H9 (cell line): Measurements from ENCODE around the gene FBXL13. TPM values are rescaled to one million over a fixed set of nuclear protein-coding genes. Genes with fewer than 3 reads are reported as not detected.

Source experiments
- DNase-seq: peaks from one replicate; pipeline ENCODE4 v3.0.0-alpha.2; 2017
- H2AFZ ChIP-seq: one replicate; pipeline ENCODE4 v1.6.1; 2013; ENCODE audit warnings: mild to moderate bottlenecking, low read length, control low read depth, moderate library complexity
- H2AK5ac ChIP-seq: 2 replicates; pipeline ENCODE4 v1.6.1; 2013; ENCODE audit warnings: low read length, control low read depth, mixed read lengths; ENCODE audit not compliant: insufficient read length
- H2BK120ac ChIP-seq: one replicate; pipeline ENCODE4 v1.6.1; 2013; ENCODE audit warnings: low read depth, mild to moderate bottlenecking, low read length, control low read depth, inconsistent platforms; ENCODE audit not compliant: poor library complexity, severe bottlenecking
- H2BK12ac ChIP-seq: 2 replicates; pipeline ENCODE4 v1.6.1; 2013; ENCODE audit warnings: low read length, control low read depth, mixed read lengths, low read depth; ENCODE audit not compliant: insufficient read length
- H2BK15ac ChIP-seq: 2 replicates; pipeline ENCODE4 v1.6.1; 2013; ENCODE audit warnings: low read depth, low read length, control low read depth
- H2BK20ac ChIP-seq: one replicate; pipeline ENCODE4 v1.6.1; 2013; ENCODE audit warnings: low read depth, mild to moderate bottlenecking, low read length, control low read depth, inconsistent platforms; ENCODE audit not compliant: poor library complexity, severe bottlenecking
- H2BK5ac ChIP-seq: 2 replicates; pipeline ENCODE4 v1.6.1; 2013; ENCODE audit warnings: low read length, control low read depth, mixed read lengths; ENCODE audit not compliant: insufficient read length
- H3K14ac ChIP-seq: 2 replicates; pipeline ENCODE4 v1.6.1; 2013; ENCODE audit warnings: low read length, control low read depth; ENCODE audit not compliant: insufficient read depth
- H3K18ac ChIP-seq: 2 replicates; pipeline ENCODE4 v1.6.1; 2013; ENCODE audit warnings: low read depth, mild to moderate bottlenecking, mixed read lengths, low read length, control low read depth; ENCODE audit not compliant: insufficient read length
- H3K23ac ChIP-seq: 2 replicates; pipeline ENCODE4 v1.6.1; 2013; ENCODE audit warnings: low read length, control low read depth, mixed read lengths, low read depth; ENCODE audit not compliant: insufficient read length
- H3K23me2 ChIP-seq: 2 replicates; pipeline ENCODE4 v1.6.1; 2013; ENCODE audit warnings: low read depth, mild to moderate bottlenecking, mixed read lengths, low read length, control low read depth; ENCODE audit not compliant: insufficient read length, poor library complexity, severe bottlenecking
- H3K27ac ChIP-seq: 2 replicates; pipeline ENCODE4 v1.5.1; 2013; ENCODE audit warnings: low read length, control low read depth, mixed read lengths, low read depth; ENCODE audit not compliant: insufficient read length
- H3K27me3 ChIP-seq: 2 replicates; pipeline ENCODE4 v1.6.1; 2013; ENCODE audit warnings: low read length, control low read depth, inconsistent platforms; ENCODE audit not compliant: insufficient read depth
- H3K4ac ChIP-seq: 2 replicates; pipeline ENCODE4 v1.6.1; 2013; ENCODE audit warnings: low read depth, mild to moderate bottlenecking, control low read depth, inconsistent platforms, low read length, moderate library complexity
- H3K4me1 ChIP-seq: 2 replicates; pipeline ENCODE4 v1.6.1; 2013; ENCODE audit warnings: low read length, control low read depth, inconsistent platforms; ENCODE audit not compliant: insufficient read depth
- H3K4me2 ChIP-seq: 2 replicates; pipeline ENCODE4 v1.6.1; 2013; ENCODE audit warnings: low read length, control low read depth, mixed read lengths; ENCODE audit not compliant: insufficient read length, insufficient read depth
- H3K56ac ChIP-seq: 2 replicates; pipeline ENCODE4 v1.6.1; 2013; ENCODE audit warnings: low read depth, mild to moderate bottlenecking, mixed read lengths, low read length, control low read depth; ENCODE audit not compliant: insufficient read length
- H3K79me1 ChIP-seq: 2 replicates; pipeline ENCODE4 v1.6.1; 2013; ENCODE audit warnings: low read depth, mild to moderate bottlenecking, moderate library complexity, low read length, control low read depth, inconsistent platforms; ENCODE audit not compliant: insufficient read depth, poor library complexity, severe bottlenecking
- H3K79me2 ChIP-seq: 2 replicates; pipeline ENCODE4 v1.6.1; 2013; ENCODE audit warnings: low read length, control low read depth, inconsistent platforms; ENCODE audit not compliant: insufficient read depth
- H3K9ac ChIP-seq: 2 replicates; pipeline ENCODE4 v1.6.1; 2013; ENCODE audit warnings: low read length, control low read depth, mixed read lengths; ENCODE audit not compliant: insufficient read length; ENCODE audit errors: extremely low read depth
- H3K9me3 ChIP-seq: one replicate; pipeline ENCODE4 v1.6.1; 2013; ENCODE audit warnings: low read depth, low read length, inconsistent platforms; ENCODE audit not compliant: control insufficient read depth
- H3T11ph ChIP-seq: one replicate; pipeline ENCODE4 v1.6.1; 2013; ENCODE audit warnings: mild to moderate bottlenecking, low read length, control low read depth, inconsistent platforms
- H4K20me1 ChIP-seq: one replicate; pipeline ENCODE4 v1.6.1; 2013; ENCODE audit not compliant: control insufficient read depth, insufficient read length, insufficient read depth
- H4K5ac ChIP-seq: 2 replicates; pipeline ENCODE4 v1.6.1; 2013; ENCODE audit warnings: low read depth, mild to moderate bottlenecking, mixed read lengths, low read length, control low read depth; ENCODE audit not compliant: insufficient read length
- H4K8ac ChIP-seq: replicated peaks from 2 replicates; pipeline ENCODE4 v1.6.1; 2013; ENCODE audit warnings: low read length, control low read depth, mixed read lengths, low read depth; ENCODE audit not compliant: insufficient read length
- H4K91ac ChIP-seq: 2 replicates; pipeline ENCODE4 v1.6.1; 2013; ENCODE audit warnings: low read depth, mild to moderate bottlenecking, moderate library complexity, mixed read lengths, low read length, control low read depth; ENCODE audit not compliant: insufficient read length
- H3K27ac Mint-ChIP-seq, 3 experiments: 2 replicates in 2 of 3; 3 replicates in 1 of 3; pipeline ENCODE4 v1.8.0; 2020 to 2021; ENCODE audit warnings: mixed read lengths in 3 of 3, mild to moderate bottlenecking in 1 of 3, moderate library complexity in 1 of 3
- H3K27me3 Mint-ChIP-seq: 2 replicates; pipeline ENCODE4 v1.8.0; 2021; ENCODE audit warnings: low read depth, mild to moderate bottlenecking, moderate library complexity, mixed read lengths
- H3K36me3 Mint-ChIP-seq, 3 experiments: 2 replicates in 2 of 3; 3 replicates in 1 of 3; pipeline ENCODE4 v1.8.0; 2020 to 2021; ENCODE audit warnings: low read depth in 3 of 3, mixed read lengths in 3 of 3; ENCODE audit not compliant: insufficient read depth in 1 of 3
- H3K4me1 Mint-ChIP-seq, 2 experiments: 2 replicates each; pipeline ENCODE4 v1.8.0; 2020; ENCODE audit warnings: mixed read lengths in 2 of 2
- H3K4me3 Mint-ChIP-seq, 2 experiments: 2 replicates in 1 of 2; 3 replicates in 1 of 2; pipeline ENCODE4 v1.8.0; 2020 to 2021; ENCODE audit warnings: mild to moderate bottlenecking in 2 of 2, mixed read lengths in 2 of 2, moderate library complexity in 1 of 2
- H3K9me3 Mint-ChIP-seq, 2 experiments: 2 replicates in 1 of 2; 3 replicates in 1 of 2; pipeline ENCODE4 v1.8.0; 2020; ENCODE audit warnings: mild to moderate bottlenecking in 2 of 2, mixed read lengths in 2 of 2, moderate library complexity in 1 of 2
- WGBS: extraction: QIAGEN DNeasy Blood & Tissue Kit; methylation state at CpG from one replicate; pipeline ENCODE4 v1.1.7; 2013; ENCODE audit warnings: missing lambda C conversion rate, low lambda C conversion rate, mixed read lengths; ENCODE audit not compliant: insufficient read length; ENCODE audit errors: extremely low coverage; 5-methylcytosine and 5-hydroxymethylcytosine counted together
- total RNA-seq: library from RNA; stranded (reverse); gene quantifications from 2 replicates; pipeline ENCODE4 v1.2.1, GENCODE V29; 2021
- TF ChIP-seq, protein P1 (sequence below): fragments of 200-600 bp; sonication (generic); conservative IDR thresholded peaks from 3 replicates; pipeline ENCODE4 v1.8.0; 2021; ENCODE audit warnings: antibody characterized with exemption, mild to moderate bottlenecking

Gene FBXL13
- total RNA-seq, 1 experiment from 2014 or later: 4.4 TPM

DNA sequence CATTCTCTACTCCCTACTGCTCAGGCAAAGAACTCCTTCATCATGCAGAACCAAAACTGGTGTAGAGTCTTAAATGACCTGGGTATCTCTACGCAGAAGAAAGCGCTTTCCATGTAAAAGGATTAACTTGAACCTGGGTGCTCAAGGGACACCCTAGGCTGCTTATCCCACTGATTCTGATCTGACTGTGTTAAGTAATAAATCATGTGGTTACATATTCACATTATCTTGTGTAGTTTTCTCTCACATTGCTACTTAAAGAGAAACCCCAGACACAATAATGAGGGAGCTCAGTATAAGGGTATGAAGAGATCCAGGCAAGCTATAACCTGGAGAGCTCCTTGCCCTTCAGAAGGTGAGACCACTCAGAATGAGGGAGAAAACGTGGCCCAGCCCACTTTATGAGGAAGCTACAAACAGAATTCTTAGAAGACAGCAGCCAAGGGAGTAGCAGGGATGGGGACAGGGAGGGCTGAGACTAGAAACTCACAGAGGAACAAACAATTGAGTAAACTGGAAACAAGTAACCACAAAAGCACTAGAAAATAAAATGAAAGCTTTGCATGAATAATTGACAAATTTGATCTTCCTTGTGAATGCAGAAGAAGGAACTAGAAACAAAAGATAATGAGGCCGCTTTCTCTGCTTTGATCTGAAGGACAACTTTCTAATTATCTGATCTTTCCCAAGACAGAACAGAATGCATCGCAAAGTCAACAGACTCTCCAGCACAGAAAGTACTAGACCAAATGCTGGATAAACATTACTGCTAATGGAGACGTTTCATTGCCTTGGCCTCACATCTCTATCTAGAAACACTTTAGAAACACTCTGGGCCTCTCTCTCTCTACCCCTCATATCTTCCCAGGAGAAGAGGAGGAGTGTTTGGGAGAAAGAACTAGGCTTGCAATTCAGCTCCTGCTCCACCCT lies 85.7 kb downstream of the FBXL13 start:
- H3K18ac ChIP-seq: no peak overlapping the region
- no peak overlapping the region for H2BK120ac ChIP-seq
- H3T11ph ChIP-seq: no peak overlapping the region
- H3K4me1 Mint-ChIP-seq: no peaks in the 10 kb centered on the region
- H3K23me2 ChIP-seq: no peaks in the 10 kb centered on the region
- H2BK15ac ChIP-seq: no peak overlapping the region
- TF ChIP-seq, protein P1, sequence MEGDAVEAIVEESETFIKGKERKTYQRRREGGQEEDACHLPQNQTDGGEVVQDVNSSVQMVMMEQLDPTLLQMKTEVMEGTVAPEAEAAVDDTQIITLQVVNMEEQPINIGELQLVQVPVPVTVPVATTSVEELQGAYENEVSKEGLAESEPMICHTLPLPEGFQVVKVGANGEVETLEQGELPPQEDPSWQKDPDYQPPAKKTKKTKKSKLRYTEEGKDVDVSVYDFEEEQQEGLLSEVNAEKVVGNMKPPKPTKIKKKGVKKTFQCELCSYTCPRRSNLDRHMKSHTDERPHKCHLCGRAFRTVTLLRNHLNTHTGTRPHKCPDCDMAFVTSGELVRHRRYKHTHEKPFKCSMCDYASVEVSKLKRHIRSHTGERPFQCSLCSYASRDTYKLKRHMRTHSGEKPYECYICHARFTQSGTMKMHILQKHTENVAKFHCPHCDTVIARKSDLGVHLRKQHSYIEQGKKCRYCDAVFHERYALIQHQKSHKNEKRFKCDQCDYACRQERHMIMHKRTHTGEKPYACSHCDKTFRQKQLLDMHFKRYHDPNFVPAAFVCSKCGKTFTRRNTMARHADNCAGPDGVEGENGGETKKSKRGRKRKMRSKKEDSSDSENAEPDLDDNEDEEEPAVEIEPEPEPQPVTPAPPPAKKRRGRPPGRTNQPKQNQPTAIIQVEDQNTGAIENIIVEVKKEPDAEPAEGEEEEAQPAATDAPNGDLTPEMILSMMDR: no peak
- H3K9me3 ChIP-seq: no peaks in the 10 kb centered on the region
- no peak overlapping the region for H2BK5ac ChIP-seq
- no peaks in the 10 kb centered on the region for H3K4me1 ChIP-seq
- H2BK20ac ChIP-seq: no peak overlapping the region
- no peak for DNase-seq
- no peaks in the 10 kb centered on the region; a peak in 1 of 5 replicates for H3K9me3 Mint-ChIP-seq
- H3K4me2 ChIP-seq: no peak overlapping the region
- H3K4me3 Mint-ChIP-seq: no peak overlapping the region
- H3K27ac Mint-ChIP-seq: no peak overlapping the region
- WGBS: no CpG with 5 or more reads among the region's 6 CpGs
- H3K79me2 ChIP-seq: no peaks in the 10 kb centered on the region
- no peak overlapping the region for H2AFZ ChIP-seq
- no peak overlapping the region for H3K4ac ChIP-seq
- H3K56ac ChIP-seq: no peak overlapping the region
- H3K27ac ChIP-seq: no peak overlapping the region
- no peak overlapping the region for H2BK12ac ChIP-seq
- no peaks in the 10 kb centered on the region for H4K20me1 ChIP-seq
- H4K91ac ChIP-seq: no peak overlapping the region
- no peak overlapping the region for H3K9ac ChIP-seq
- no peak overlapping the region for H3K14ac ChIP-seq
- H4K8ac ChIP-seq: no peak overlapping the region
- H2AK5ac ChIP-seq: no peak overlapping the region
- H3K79me1 ChIP-seq: no peaks in the 10 kb centered on the region
- no peaks in the 10 kb centered on the region; the same call in 1 of the 2 replicates for H3K27me3 ChIP-seq
- no peak overlapping the region for H3K23ac ChIP-seq
- no peaks in the 10 kb centered on the region for H3K27me3 Mint-ChIP-seq
- H4K5ac ChIP-seq: no peak overlapping the region
- no peaks in the 10 kb centered on the region for H3K36me3 Mint-ChIP-seq
